PC-3 (cell line): ENCODE measurements around the gene IFNA13. TPM values are rescaled to one million over a fixed set of nuclear protein-coding genes. Genes with fewer than 3 reads are reported as not detected.

Experiments
- ATAC-seq: fragments of 200-7000 bp; cut with Tn5 transposase; 2 replicates; pipeline ENCODE4 v1.9.1; 2020; ENCODE audit warnings: mild to moderate bottlenecking, moderate library complexity
- BruUV-seq: library from RNA; stranded (reverse); fragments of 400-500 nt; replicated peaks from 2 replicates; lab custom pipeline; 2021; lab: Mats Ljungman, UMichigan
- CTCF ChIA-PET: fragments of 300-600 bp; sonication (Branson Sonifier 250); formaldehyde crosslinking; loops from one replicate; lab custom pipeline; 2022; ENCODE audit warnings: antibody characterized with exemption; lab: Charles Lee
- POLR2A ChIA-PET: fragments of 300-600 bp; sonication (Branson Sonifier 250); formaldehyde crosslinking; loops from one replicate; lab custom pipeline; 2022; ENCODE audit warnings: antibody characterized with exemption; ENCODE audit not compliant: unreplicated experiment; lab: Charles Lee
- DNase-seq: peaks from one replicate; pipeline ENCODE4 v3.0.0-alpha.2; 2015
- H2AFZ ChIP-seq: fragments of 300-600 bp; sonication (generic); 2 replicates; pipeline ENCODE4 v1.6.0; 2016; ENCODE audit warnings: antibody characterized with exemption, low read length
- H3F3A ChIP-seq: fragments of 300-600 bp; sonication (generic); one replicate; pipeline ENCODE4 v1.6.0; 2017; ENCODE audit warnings: antibody characterized with exemption, low read length, control low read depth, mild to moderate bottlenecking; ENCODE audit not compliant: unreplicated experiment
- H3K27ac ChIP-seq: fragments of 300-600 bp; sonication (generic); 2 replicates; pipeline ENCODE4 v1.5.1; 2016; ENCODE audit warnings: mild to moderate bottlenecking, low read length
- H3K27me3 ChIP-seq: fragments of 300-600 bp; sonication (generic); 2 replicates; pipeline ENCODE4 v1.6.1; 2016; ENCODE audit warnings: low read length, mixed read lengths
- H3K36me3 ChIP-seq: fragments of 300-600 bp; sonication (generic); 2 replicates; pipeline ENCODE4 v1.6.1; 2016; ENCODE audit warnings: low read depth, mixed run types, low read length, mixed read lengths
- H3K4me1 ChIP-seq: fragments of 300-600 bp; sonication (generic); 2 replicates; pipeline ENCODE4 v1.5.1; 2016; ENCODE audit warnings: low read length; ENCODE audit not compliant: insufficient read depth
- H3K4me2 ChIP-seq: fragments of 300-600 bp; sonication (generic); 2 replicates; pipeline ENCODE4 v1.6.0; 2016; ENCODE audit warnings: low read length
- H3K4me3 ChIP-seq: fragments of 300-600 bp; sonication (generic); 2 replicates; pipeline ENCODE4 v1.5.1; 2016; ENCODE audit warnings: mild to moderate bottlenecking, low read length, mixed read lengths
- H3K79me2 ChIP-seq: fragments of 300-600 bp; sonication (generic); 2 replicates; pipeline ENCODE4 v1.6.1; 2017; ENCODE audit warnings: low read length, mixed read lengths
- H3K9ac ChIP-seq: fragments of 300-600 bp; sonication (generic); 2 replicates; pipeline ENCODE4 v1.6.0; 2016; ENCODE audit warnings: mild to moderate bottlenecking, low read length
- H3K9me2 ChIP-seq: fragments of 300-600 bp; sonication (generic); replicated peaks from 2 replicates; pipeline ENCODE4 v1.6.1; 2016; ENCODE audit warnings: mixed run types, low read length, mixed read lengths
- H3K9me3 ChIP-seq: fragments of 300-600 bp; sonication (generic); 2 replicates; pipeline ENCODE4 v1.6.1; 2016; ENCODE audit warnings: low read length, mixed read lengths
- H4K20me1 ChIP-seq: fragments of 300-600 bp; sonication (generic); 2 replicates; pipeline ENCODE4 v1.6.1; 2016; ENCODE audit warnings: low read length, mixed read lengths
- EZH2 ChIP-seq: fragments of 300-600 bp; sonication (generic); IDR thresholded peaks from one replicate; pipeline ENCODE4 v1.6.1; 2017; ENCODE audit warnings: antibody characterized with exemption, mild to moderate bottlenecking, low read length; ENCODE audit not compliant: unreplicated experiment
- EZH2phosphoT487 ChIP-seq: fragments of 300-600 bp; sonication (generic); IDR thresholded peaks from 2 replicates; pipeline ENCODE4 v1.6.1; 2018; ENCODE audit warnings: mild to moderate bottlenecking, antibody characterized with exemption, low read length, borderline replicate concordance
- intact Hi-C: fragments of 100-400 bp; cut with micrococcal nuclease; formaldehyde crosslinking; loops from 2 replicates; pipeline ENCODE4 v1.9.0; 2023
- total RNA-seq: library from RNA; depleted of rRNA; stranded (reverse); fragments of >200 nt; gene quantifications from 2 replicates; pipeline ENCODE4 v1.2.3, GENCODE V29; 2014
- TF ChIP-seq, protein P1 (sequence below): fragments of 300-600 bp; sonication (generic); conservative IDR thresholded peaks from 2 replicates; pipeline ENCODE4 v1.5.1; 2017; ENCODE audit warnings: antibody characterized with exemption, low read depth, mild to moderate bottlenecking, low read length

Gene IFNA13
- total RNA-seq, 1 experiment from 2014 or later, result not detected

DNA sequence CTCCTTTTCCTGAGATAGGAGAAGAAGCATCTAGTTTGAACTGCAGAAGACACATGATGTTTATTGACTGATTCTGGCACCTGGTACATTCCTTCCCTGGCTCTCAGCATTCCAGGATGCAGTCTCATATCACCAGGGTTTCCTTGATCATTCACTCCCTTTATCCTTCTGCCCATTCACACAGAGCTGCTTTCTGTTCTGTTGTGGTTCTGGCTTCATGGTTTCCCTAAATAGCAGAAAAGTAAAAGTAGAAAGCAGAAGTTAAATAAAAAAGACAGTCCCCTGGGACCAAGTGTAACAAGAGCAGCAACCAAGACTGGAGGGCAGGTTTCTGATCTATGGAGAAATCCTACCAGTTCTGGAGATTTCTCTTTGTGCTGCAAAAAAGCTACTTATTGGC is 44.2 kb upstream of the IFNA13 start:
- ATAC-seq (no peak), DNase-seq (no peak)
- ChIA-PET CTCF (no interaction called here), POLR2A (no interaction called here)
- H3K27me3 ChIP-seq, result 0 out of 2 replicates have a peak, but pooled peaks cover 4% of the 10 kb centered on the region
- no peaks in the 10 kb centered on the region for H3K36me3 ChIP-seq
- no peak overlapping the region for H2AFZ ChIP-seq
- no peak overlapping the region for H3K9ac ChIP-seq
- no peak overlapping the region for H3K4me2 ChIP-seq
- peaks cover 13% of the 10 kb centered on the region for H3K4me1 ChIP-seq
- intact Hi-C loops, result no loop called here
- H4K20me1 ChIP-seq, result no peaks in the 10 kb centered on the region
- no TSS peak for BruUV-seq
- no peaks in the 10 kb centered on the region for H3F3A ChIP-seq
- H3K9me3 ChIP-seq, result no peaks in the 10 kb centered on the region
- TF ChIP-seq EZH2 (no peak), EZH2phosphoT487 (no peak)
- TF ChIP-seq, protein P1, sequence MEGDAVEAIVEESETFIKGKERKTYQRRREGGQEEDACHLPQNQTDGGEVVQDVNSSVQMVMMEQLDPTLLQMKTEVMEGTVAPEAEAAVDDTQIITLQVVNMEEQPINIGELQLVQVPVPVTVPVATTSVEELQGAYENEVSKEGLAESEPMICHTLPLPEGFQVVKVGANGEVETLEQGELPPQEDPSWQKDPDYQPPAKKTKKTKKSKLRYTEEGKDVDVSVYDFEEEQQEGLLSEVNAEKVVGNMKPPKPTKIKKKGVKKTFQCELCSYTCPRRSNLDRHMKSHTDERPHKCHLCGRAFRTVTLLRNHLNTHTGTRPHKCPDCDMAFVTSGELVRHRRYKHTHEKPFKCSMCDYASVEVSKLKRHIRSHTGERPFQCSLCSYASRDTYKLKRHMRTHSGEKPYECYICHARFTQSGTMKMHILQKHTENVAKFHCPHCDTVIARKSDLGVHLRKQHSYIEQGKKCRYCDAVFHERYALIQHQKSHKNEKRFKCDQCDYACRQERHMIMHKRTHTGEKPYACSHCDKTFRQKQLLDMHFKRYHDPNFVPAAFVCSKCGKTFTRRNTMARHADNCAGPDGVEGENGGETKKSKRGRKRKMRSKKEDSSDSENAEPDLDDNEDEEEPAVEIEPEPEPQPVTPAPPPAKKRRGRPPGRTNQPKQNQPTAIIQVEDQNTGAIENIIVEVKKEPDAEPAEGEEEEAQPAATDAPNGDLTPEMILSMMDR, result no peak
- H3K9me2 ChIP-seq, result no peaks in the 10 kb centered on the region
- no peak overlapping the region for H3K27ac ChIP-seq
- no peak overlapping the region for H3K4me3 ChIP-seq
- H3K79me2 ChIP-seq, result no peaks in the 10 kb centered on the region

DNA sequence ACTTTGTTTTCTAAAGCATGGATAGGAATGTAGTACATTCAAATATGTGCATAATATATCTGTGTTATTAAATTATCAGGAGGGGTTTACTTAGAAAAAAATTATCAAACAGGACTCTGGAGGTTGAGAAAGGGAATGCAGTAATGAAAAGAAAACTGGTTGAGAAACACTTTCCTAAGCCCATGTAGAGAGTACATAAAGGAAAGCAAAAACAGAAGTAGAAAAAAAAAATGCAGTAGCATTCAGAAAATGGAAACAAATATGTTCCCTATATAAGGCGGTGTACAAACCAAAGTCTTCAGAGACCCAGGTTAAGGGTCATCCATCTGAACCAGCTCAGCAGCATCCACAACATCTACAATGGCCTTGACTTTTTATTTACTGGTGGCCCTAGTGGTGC is 41.0 kb upstream of the IFNA13 start, which contains the start of gene IFNA8:
TSS of gene IFNA8 (plus strand) at position 301 of the 400 bp plus-strand sequence. CDS start at position 361, 60 bp downstream.
- Histone ChIP-seq H3K79me2 (no peaks in the 10 kb centered on the region), H3K27me3 (0 out of 2 replicates have a peak, but pooled peaks cover 4% of the 10 kb centered on the region), H4K20me1 (no peaks in the 10 kb centered on the region), H3K4me1 (no peaks in the 10 kb centered on the region), H3K27ac (no peak within 1 kb of the TSS), H3K4me2 (no peak within 1 kb of the TSS), H3K9me3 (no peaks in the 10 kb centered on the region), H3K9ac (no peak within 1 kb of the TSS), H3F3A (no peaks in the 10 kb centered on the region), H3K4me3 (no peak within 1 kb of the TSS), H3K36me3 (no peaks in the 10 kb centered on the region), H3K9me2 (no peaks in the 10 kb centered on the region), H2AFZ (no peak within 1 kb of the TSS)
- ATAC-seq (no peak), DNase-seq (no peak)
- TF ChIP-seq EZH2 (no peak), EZH2phosphoT487 (no peak)
- TF ChIP-seq, protein P1, result no peak
- ChIA-PET POLR2A (no interaction called here), CTCF (no interaction called here)
- no TSS peak for BruUV-seq
- intact Hi-C loops, result no loop called here

DNA sequence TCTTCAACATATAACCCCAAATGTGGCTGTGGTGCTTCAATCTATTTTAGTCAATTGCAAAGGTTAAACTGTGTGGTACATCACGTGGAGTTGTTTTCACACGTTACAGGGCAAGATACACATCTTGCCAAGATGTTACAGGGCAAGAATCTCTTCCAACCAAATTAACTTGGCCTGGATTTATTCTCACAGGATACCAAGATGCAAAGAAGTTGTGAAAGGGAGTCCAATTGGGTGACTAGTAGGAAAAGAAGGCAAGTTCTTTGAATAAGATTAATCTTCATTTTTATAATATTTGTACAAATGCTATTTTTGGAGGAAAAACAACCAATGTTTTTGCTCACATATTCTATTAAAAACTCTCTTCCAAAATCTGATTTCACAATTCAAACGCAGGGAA is 36.3 kb upstream of the IFNA13 start:
- H3K4me1 ChIP-seq, result no peaks in the 10 kb centered on the region
- POLR2A ChIA-PET, result no interaction called here
- BruUV-seq, result no TSS peak
- no peaks in the 10 kb centered on the region for H3K9me2 ChIP-seq
- no peak overlapping the region for H3K4me2 ChIP-seq
- intact Hi-C loops, result no loop called here
- H3K9ac ChIP-seq, result no peak overlapping the region
- TF ChIP-seq EZH2 (no peak), EZH2phosphoT487 (no peak)
- TF ChIP-seq, protein P1, result no peak
- H4K20me1 ChIP-seq, result no peaks in the 10 kb centered on the region
- no peaks in the 10 kb centered on the region for H3K79me2 ChIP-seq
- H3K27me3 ChIP-seq, result no peaks in the 10 kb centered on the region
- CTCF ChIA-PET, result no interaction called here
- H3K4me3 ChIP-seq, result no peak overlapping the region
- ATAC-seq, result no peak
- no peak overlapping the region for H3K27ac ChIP-seq
- no peak overlapping the region for H2AFZ ChIP-seq
- no peaks in the 10 kb centered on the region for H3F3A ChIP-seq
- no peaks in the 10 kb centered on the region for H3K36me3 ChIP-seq
- H3K9me3 ChIP-seq, result no peaks in the 10 kb centered on the region
- DNase-seq, result no peak
